Fibroblast of mammary gland (primary cell): ENCODE results near the gene ACOXL.
"Not testable (repeated sequence)": the region's sequence is repeated elsewhere in the genome, so short reads cannot be mapped to it uniquely, and the experiment has no call there.

Source experiments
- DNase-seq: peaks from one replicate; pipeline ENCODE4 v3.0.0-alpha.2; 2010; ENCODE audit warnings: low read depth
- H3K4me3 ChIP-seq: 2 replicates; pipeline ENCODE4 v1.5.1; 2011; ENCODE audit warnings: low read depth, mild to moderate bottlenecking, low read length, moderate library complexity; ENCODE audit not compliant: control insufficient read depth
- TF ChIP-seq, protein P1 (sequence below): conservative IDR thresholded peaks from 2 replicates; pipeline ENCODE4 v1.5.1; 2011; ENCODE audit warnings: low read depth, low read length, inconsistent platforms; ENCODE audit not compliant: control insufficient read depth, insufficient read depth

ACOXL gene

DNA sequence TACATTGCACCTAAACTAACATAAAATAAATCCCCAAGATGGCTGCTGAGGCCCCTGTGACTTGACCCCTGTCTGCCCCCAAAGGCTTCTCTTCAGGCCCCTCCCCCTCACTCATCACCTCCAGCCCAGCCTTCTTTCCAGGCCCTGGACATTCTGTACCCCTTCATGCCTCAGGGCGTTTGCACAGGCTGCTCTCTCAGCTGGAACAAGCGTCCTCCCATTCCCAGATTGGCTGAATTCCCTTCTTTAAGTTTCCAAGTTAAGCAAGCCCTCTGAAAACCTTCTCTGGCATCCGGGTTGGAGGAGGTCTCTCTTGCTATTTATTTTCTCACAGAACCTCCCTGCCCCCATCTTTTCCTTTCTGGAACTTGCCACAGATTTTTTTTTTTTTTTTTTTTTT is 223.2 kb downstream of the ACOXL start:
- TF ChIP-seq, protein P1, sequence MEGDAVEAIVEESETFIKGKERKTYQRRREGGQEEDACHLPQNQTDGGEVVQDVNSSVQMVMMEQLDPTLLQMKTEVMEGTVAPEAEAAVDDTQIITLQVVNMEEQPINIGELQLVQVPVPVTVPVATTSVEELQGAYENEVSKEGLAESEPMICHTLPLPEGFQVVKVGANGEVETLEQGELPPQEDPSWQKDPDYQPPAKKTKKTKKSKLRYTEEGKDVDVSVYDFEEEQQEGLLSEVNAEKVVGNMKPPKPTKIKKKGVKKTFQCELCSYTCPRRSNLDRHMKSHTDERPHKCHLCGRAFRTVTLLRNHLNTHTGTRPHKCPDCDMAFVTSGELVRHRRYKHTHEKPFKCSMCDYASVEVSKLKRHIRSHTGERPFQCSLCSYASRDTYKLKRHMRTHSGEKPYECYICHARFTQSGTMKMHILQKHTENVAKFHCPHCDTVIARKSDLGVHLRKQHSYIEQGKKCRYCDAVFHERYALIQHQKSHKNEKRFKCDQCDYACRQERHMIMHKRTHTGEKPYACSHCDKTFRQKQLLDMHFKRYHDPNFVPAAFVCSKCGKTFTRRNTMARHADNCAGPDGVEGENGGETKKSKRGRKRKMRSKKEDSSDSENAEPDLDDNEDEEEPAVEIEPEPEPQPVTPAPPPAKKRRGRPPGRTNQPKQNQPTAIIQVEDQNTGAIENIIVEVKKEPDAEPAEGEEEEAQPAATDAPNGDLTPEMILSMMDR: no peak
- H3K4me3 ChIP-seq: no peak overlapping the region
- DNase-seq: no peak

DNA sequence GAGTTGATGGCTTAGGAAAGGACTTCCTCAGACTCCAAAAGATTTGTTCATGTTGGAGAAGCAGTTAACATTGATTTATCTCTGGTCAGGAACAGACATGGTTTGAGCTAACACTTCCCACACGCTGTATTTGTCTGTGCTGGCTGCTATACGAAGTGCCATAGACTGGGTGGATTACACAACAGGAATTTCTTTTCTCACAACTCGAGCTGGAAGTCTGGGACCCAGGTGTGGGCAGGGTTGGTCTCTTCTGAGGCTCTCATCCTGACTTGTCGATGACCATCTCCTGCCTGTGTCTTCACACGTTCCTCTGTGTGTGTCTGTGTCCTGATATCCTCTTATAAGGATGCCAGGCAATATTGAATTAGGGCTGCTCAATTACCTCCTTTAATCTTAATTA is 224.9 kb downstream of the ACOXL start:
- TF ChIP-seq, protein P1: no peak
- no peak overlapping the region for H3K4me3 ChIP-seq
- no peak for DNase-seq

DNA sequence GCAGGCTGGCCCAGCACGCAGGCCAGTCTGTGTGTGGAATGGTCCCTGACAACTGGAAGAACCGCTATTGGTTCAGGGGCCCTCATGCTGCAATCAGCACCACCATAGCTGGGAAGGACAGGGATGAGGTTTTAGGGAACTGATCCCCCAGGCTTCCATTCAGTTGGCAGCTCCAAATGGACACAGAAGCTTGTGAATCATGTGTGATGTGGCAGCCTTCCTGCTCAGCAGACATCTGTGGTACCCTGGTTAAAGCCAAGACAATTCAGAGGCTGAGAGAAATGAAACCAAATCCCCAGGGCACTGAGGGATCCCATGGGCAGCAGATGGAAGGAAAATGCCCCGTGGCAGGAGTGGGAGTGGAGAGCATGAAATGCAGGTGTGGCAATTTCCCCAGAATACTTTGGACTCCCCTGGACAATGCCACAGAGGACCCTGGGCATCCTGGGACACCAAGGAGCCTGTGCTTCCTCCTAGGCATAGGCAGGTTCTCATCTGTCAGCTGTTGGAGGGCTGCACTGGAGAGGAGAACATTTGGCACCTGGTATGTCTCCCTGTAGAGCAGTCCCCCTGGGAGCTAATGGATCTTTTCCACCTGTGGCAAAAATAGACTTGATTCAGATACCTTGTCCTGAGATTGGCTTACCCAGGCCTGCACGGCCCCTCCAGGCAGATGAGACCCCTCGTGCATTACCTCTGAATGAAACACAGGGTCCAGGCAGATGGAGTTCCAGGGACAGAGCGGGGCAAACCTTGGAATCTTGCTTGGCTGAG is 226.2 kb downstream of the ACOXL start:
- TF ChIP-seq, protein P1: no peak
- no peak for DNase-seq
- no peak overlapping the region for H3K4me3 ChIP-seq

DNA sequence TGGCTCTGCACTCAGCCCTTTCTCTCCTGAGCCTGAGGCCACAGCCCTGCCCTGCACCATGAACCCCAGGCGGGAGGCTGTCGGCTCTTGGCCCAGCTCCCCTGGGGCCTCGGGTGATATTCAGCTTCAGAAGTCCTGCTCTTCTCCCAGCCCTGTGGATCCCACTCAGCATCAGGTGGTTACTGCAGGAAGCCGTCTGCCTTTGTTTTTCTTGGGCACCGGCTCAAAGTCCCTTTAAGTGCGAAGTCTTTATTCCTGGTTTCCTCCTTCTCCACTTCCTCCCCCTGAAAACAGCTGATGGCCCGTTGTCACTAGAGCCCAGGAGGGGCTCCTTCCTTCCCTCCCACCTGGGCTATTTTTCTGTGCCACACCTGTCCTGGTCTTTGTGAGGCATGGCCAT is 226.8 kb downstream of the ACOXL start:
- DNase-seq: no peak
- TF ChIP-seq, protein P1: no peak

DNA sequence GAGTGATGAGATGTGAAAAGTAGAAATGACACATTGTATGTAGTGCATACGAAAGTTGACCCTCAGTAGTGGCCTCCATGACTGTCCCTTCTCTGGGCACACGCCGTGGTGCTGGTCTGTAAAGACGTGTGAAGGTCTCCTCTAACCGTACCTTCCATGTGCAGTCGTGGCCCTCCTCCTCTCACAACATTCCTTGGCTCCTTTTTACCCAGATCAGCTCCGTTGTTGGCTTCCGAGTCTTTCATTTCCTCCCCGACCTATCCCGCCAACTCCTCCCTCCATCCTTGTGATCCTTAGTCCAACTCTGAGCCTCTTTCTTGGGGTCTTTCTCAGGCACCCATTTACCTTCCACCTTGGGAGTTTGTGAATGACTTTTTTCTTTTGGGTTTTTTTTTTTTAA is 227.9 kb downstream of the ACOXL start:
- TF ChIP-seq, protein P1: no peak
- no peak overlapping the region for H3K4me3 ChIP-seq
- no peak for DNase-seq

More for the DNA sequence above, 226.8 kb downstream of the ACOXL start:
- H3K4me3 ChIP-seq: no peak overlapping the region

DNA sequence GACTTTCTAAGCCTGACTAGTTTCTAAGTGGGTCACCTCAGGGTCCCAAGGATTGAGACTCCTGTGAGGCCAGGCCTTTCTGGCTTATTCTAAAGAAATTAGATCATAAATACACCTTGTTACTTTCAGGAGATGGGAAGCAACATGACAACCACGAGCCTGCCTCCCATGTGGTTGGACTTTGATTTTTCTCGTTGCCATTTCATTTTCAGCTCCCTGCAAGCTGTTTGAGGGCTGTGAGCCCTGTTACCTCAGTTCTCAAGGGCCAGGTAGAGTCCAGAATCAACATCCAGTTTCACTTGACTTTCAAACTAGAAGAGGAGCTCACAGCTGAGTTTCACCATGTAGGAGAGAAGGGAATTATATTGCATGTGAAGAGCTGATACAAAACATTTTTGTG is 228.6 kb downstream of the ACOXL start:
- H3K4me3 ChIP-seq: no peak overlapping the region
- DNase-seq: no peak
- TF ChIP-seq, protein P1: no peak

DNA sequence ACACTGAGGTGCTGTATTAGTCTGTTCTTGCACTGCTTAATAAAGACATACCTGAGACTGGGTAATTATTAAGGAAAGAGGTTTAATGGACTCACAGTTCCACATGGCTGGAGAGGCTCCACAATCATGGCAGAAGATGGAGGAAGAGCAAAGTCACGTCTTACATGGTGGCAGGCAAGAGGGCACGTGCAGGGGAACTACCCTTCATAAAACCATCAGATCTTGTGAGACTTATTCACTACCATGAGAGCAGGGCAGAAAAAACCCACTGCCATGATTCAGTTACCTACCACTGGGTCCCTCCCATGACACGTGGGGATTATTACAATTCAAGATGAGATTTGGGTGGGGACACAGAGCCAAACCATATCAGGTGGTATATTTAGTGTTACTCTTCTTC is 229.3 kb downstream of the ACOXL start:
- not testable (repeated sequence) for H3K4me3 ChIP-seq, DNase-seq
